ENCODE data around the gene PEG3.

DNA sequence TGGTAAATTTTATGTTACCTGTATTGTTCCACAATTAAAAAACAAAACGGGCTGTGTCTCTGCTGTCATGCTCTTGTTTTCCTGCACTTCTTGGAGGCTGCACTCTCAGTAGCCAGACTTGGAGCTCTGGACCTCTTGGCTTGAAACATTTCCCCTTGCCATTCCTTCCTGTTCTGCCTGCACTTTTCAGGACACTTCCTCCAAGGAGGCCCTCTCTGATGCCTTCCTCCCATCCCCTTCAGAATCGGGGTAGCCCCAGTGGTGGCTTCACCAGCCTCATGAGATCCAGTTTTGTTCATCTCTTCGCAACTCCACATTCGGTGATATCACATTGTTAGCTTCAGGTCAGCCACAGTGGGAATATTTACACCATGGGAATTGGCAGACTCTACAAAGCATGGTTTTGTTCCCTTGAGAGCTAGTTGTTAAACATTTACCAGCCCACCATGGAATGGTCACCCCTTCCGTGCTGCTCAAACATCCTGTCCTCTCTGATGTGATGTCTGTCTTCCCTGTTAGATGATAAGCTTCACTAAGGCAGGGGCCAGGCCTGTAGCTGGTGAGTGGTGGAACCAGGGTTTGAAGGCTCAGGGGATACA lies 40.2 kb upstream of the PEG3 start:
- TF ChIP-seq, protein P1, sequence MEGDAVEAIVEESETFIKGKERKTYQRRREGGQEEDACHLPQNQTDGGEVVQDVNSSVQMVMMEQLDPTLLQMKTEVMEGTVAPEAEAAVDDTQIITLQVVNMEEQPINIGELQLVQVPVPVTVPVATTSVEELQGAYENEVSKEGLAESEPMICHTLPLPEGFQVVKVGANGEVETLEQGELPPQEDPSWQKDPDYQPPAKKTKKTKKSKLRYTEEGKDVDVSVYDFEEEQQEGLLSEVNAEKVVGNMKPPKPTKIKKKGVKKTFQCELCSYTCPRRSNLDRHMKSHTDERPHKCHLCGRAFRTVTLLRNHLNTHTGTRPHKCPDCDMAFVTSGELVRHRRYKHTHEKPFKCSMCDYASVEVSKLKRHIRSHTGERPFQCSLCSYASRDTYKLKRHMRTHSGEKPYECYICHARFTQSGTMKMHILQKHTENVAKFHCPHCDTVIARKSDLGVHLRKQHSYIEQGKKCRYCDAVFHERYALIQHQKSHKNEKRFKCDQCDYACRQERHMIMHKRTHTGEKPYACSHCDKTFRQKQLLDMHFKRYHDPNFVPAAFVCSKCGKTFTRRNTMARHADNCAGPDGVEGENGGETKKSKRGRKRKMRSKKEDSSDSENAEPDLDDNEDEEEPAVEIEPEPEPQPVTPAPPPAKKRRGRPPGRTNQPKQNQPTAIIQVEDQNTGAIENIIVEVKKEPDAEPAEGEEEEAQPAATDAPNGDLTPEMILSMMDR (IDR thresholded peaks at IDR 0.05; ENCODE audit: insufficient read depth, low read length, poor library complexity, severe bottlenecking) = no peak
- no peak for TF ChIP-seq EZH2phosphoT487 (conservative IDR thresholded peaks at IDR 0.05; ENCODE audit: low read length)

Data from SU-DHL-6 (cell line).